ENCODE measurements around the gene TPT1.

Gene TPT1

DNA sequence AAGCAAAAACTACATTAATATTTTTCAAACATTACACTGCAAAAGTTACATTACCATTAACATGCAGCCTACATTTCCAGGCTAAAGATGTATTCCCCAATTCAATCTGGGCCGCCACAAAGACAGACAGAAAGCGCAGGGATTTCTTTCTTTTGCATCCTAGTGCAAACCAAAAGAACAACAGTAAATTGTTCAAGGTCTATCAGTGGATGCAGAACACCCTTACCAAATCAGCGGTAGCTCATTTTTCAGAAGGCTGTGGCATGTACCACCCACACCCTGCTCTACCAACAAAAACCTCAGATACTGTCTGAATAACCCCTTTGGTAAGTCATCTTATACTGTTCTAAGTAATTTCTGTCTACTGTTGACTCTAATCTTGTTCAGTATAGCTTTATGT, 3.6 kb downstream of the TPT1 start:
- no peak for ATAC-seq (replicated peaks)
- H3K4me1 Mint-ChIP-seq (ENCODE audit: low read depth in 2 of 2) = peaks cover 61 to 81% of the 10 kb centered on the region in 2 donors

GRCh38 chr13:45336025-45336800, 4.8 kb downstream of the TPT1 start:
- peak overlapping the region; percentile 24 to 83 for H3K27ac Mint-ChIP-seq
- DNase-seq (no peak), ATAC-seq (replicated peaks) (no peak)
- H3K27me3 Mint-ChIP-seq = no peaks in the 10 kb centered on the region
- H3K36me3 Mint-ChIP-seq (ENCODE audit: insufficient read depth) = peaks cover 73% of the 10 kb centered on the region
- H3K9me3 Mint-ChIP-seq = no peaks in the 10 kb centered on the region
- H3K4me3 Mint-ChIP-seq = peak overlapping the region; percentile 0 to 40
- peaks cover 61 to 78% of the 10 kb centered on the region in 2 donors for H3K4me1 Mint-ChIP-seq (ENCODE audit: low read depth in 2 of 2)

More for the DNA sequence above, 3.6 kb downstream of the TPT1 start:
- no peaks in the 10 kb centered on the region for H3K27me3 Mint-ChIP-seq
- H3K27ac Mint-ChIP-seq = peak overlapping the region; percentile 24 to 83
- H3K4me3 Mint-ChIP-seq = peak overlapping the region; percentile 96 to 97
- no peak for DNase-seq
- peaks cover 72% of the 10 kb centered on the region for H3K36me3 Mint-ChIP-seq (ENCODE audit: insufficient read depth)
- no peaks in the 10 kb centered on the region for H3K9me3 Mint-ChIP-seq

DNA sequence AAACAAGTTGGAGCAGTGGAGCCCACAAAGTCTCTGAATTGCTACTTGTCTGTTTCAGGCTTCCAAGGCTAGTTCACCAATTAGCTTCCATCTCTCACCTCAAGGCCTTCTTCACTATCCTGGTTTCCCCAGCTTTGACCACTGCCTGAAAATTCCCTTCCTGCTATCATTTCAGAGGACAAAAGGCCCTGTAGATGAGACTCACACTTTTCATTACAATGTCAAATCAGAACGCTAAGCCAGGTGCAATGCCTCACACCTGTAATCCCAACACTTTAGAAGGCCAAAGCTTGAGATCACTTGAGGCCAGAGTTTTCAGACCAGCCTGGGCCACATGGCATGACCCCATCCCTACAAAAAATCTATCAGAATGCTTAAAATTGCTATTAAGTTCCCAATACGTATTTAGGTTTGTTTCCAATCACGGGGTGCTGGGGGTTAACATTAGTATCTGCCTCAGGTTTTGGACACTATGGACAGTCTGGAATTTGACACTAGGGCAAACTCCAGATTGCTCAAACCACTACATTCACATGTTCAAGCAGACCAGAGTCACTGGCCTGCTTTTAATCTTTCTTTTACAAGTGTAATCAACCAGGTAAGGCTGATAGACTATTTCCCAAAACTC, 5.5 kb downstream of the TPT1 start:
- peak overlapping the region; percentile 77 to 83 for H3K27ac Mint-ChIP-seq
- no peaks in the 10 kb centered on the region for H3K9me3 Mint-ChIP-seq
- no peak for ATAC-seq (replicated peaks)
- no peak for DNase-seq
- peaks cover 61 to 78% of the 10 kb centered on the region in 2 donors for H3K4me1 Mint-ChIP-seq (ENCODE audit: low read depth in 2 of 2)
- peaks cover 66% of the 10 kb centered on the region for H3K36me3 Mint-ChIP-seq (ENCODE audit: insufficient read depth)
- H3K4me3 Mint-ChIP-seq = peak overlapping the region; percentile 40 to 58
- no peaks in the 10 kb centered on the region for H3K27me3 Mint-ChIP-seq

DNA sequence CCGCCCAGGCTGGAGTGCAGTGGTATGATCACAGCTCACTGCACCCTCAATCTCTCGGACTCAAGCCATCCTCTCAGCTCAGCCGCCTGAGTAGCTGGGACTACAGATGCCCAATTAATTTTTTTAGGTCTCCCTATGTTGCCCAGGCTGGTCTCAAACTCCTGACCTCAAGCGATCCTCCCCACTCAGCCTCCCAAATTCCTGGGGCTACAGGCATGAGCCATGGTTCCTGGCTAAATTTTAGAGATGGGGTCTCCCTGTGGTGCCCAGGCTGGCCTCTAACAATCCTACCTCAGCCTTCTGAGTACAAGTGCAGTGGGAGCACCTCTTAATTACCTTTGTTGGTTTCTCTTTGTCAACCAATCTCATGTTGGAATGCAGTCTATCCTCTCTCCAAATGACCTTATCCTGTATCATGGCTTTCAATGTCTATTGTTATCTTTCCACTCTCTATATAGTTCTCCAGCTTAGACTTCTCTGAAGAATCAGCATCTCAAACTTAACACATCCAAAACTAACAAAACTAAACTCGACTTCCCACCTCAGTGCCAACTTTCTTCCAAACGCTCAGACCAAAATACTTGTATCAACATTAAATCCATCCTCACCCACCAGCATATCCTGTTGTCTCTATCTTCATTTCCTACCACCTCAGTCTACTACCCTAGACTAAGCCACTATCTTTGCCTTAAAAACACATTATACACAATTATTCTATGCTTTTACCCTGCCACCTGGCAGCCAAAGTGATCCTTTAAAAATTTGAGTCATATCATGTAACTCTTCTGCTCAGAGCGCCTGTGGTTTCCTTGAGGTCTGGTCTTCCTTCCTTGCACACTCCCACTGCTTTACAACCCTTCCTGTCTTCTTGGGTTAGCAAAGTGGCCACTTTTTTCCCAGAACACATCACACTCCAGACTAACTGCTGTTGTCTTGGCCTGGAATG, 6.7 kb downstream of the TPT1 start:
- Mint-ChIP-seq H3K4me1 (ENCODE audit: low read depth in 2 of 2) (peaks cover 64 to 68% of the 10 kb centered on the region in 2 donors), H3K36me3 (ENCODE audit: insufficient read depth) (peaks cover 57% of the 10 kb centered on the region), H3K27ac (peak overlapping the region; percentile 3 to 77), H3K4me3 (peak overlapping the region; percentile 35 to 62), H3K9me3 (no peaks in the 10 kb centered on the region), H3K27me3 (no peaks in the 10 kb centered on the region)
- DNase-seq (peak in 2 of 3 experiments; percentile 23 to 25), ATAC-seq (replicated peaks) (peak; percentile 78)

- Mint-ChIP-seq H3K9me3 (no peaks in the 10 kb centered on the region), H3K27ac (peak overlapping the region; percentile 3 to 77), H3K27me3 (no peaks in the 10 kb centered on the region), H3K4me3 (peak overlapping the region; percentile 35 to 62), H3K36me3 (ENCODE audit: insufficient read depth) (peaks cover 48% of the 10 kb centered on the region), H3K4me1 (ENCODE audit: low read depth in 2 of 2) (peaks cover 57 to 60% of the 10 kb centered on the region in 2 donors)
- DNase-seq (no peak), ATAC-seq (replicated peaks) (no peak)
These were observed 7.6 kb downstream of the TPT1 start for GRCh38 chr13:45333251-45333976.

DNA sequence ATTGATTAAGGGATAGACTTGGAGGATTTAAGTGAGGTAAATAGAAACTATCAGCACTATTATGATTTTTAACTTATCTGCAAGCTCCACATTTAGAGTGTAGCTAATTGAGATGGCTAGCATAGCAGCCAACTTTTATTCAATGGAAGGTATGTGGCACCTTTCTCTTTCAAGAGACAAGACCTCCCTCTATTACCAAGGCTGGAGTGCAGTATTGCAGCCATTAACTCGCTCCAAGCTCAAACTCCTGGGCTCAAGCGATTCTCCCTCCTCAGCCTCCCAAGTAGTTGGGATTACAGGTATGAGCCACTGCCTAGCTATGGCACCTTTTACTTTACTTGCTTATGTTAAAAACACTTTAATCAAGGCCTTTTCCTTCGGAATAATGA, 8.2 kb downstream of the TPT1 start:
- H3K4me1 Mint-ChIP-seq (ENCODE audit: low read depth in 2 of 2) = peaks cover 56 to 57% of the 10 kb centered on the region in 2 donors
- H3K27me3 Mint-ChIP-seq = no peaks in the 10 kb centered on the region
- no peak for DNase-seq
- peaks cover 47% of the 10 kb centered on the region for H3K36me3 Mint-ChIP-seq (ENCODE audit: insufficient read depth)
- H3K27ac Mint-ChIP-seq = peak overlapping the region; percentile 55 to 77
- no peaks in the 10 kb centered on the region for H3K9me3 Mint-ChIP-seq
- no peak for ATAC-seq (replicated peaks)
- no peak overlapping the region for H3K4me3 Mint-ChIP-seq

DNA sequence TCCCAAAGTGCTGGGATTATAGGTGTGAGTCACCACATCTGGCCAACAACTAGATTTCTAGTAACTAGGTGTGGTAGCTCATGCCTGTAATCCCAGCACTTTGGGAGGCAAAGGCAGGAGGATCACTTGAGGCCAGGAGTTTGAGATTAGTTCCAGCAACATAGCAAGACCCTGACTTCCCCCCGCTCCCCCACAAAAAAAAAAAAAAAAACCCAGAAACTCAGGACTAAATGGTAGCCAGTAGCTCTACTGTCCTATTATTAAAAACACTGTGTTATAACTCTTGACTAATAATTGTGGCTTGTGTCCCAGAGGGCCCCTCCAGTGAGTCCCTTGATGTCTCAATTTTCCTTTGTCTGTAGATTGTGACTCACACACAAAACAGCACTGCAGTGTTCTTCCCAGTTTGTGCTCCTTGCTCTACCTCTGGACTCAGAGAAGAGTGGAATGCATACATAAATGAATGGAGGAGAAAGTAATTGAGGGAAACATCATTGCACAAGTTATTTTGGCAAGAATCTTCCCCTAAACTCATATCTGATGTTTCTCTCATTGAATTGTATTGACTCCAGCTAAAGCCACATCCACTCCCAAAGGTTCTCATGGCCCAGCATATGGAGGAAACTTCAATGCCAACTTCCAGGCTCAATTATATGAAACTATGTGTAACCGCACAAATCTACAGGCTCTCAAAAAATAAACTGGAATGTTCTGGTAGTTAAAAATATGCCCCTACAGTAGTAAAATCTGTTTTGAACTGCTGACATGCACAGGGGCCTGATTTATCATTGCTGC, 8.8 kb downstream of the TPT1 start:
- Mint-ChIP-seq H3K9me3 (no peaks in the 10 kb centered on the region), H3K4me1 (ENCODE audit: low read depth in 2 of 2) (peaks cover 57 to 58% of the 10 kb centered on the region in 2 donors)
- no peak for ATAC-seq (replicated peaks)

DNA sequence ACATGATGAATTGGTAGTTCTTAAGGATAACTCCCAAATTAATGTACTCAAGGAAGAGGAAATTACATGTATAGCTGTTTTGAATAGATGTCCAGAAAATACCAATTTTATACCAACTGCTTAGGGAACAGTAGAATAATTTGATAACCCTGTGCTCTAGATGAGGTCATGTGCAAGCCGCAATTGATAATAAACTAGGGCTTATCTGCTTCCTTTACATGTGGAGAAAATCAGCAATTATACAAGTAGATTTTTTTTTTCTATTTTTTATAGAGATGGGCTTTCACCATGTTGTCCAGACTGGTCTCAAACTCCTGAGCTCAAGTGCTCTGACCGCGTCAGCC, 9.3 kb downstream of the TPT1 start:
- Mint-ChIP-seq H3K4me1 (ENCODE audit: low read depth in 2 of 2) (peaks cover 55 to 57% of the 10 kb centered on the region in 2 donors), H3K9me3 (no peaks in the 10 kb centered on the region), H3K36me3 (ENCODE audit: insufficient read depth) (peaks cover 35% of the 10 kb centered on the region), H3K27ac (peak overlapping the region in 1 of 2 donors; percentile 69), H3K27me3 (no peaks in the 10 kb centered on the region), H3K4me3 (no peak overlapping the region)
- DNase-seq = no peak
- ATAC-seq (replicated peaks) = no peak

More for the DNA sequence above, 8.8 kb downstream of the TPT1 start:
- Mint-ChIP-seq H3K4me3 (no peak overlapping the region), H3K27ac (peak overlapping the region; percentile 55 to 69), H3K36me3 (ENCODE audit: insufficient read depth) (peaks cover 41% of the 10 kb centered on the region), H3K27me3 (no peaks in the 10 kb centered on the region)
- no peak for DNase-seq

- no peaks in the 10 kb centered on the region for H3K27me3 Mint-ChIP-seq
- ATAC-seq (replicated peaks) (no peak), DNase-seq (no peak)
- peaks cover 50 to 52% of the 10 kb centered on the region in 2 donors for H3K4me1 Mint-ChIP-seq (ENCODE audit: low read depth in 2 of 2)
- peak overlapping the region in 1 of 2 donors; percentile 69 for H3K27ac Mint-ChIP-seq
- H3K9me3 Mint-ChIP-seq = no peaks in the 10 kb centered on the region
- H3K4me3 Mint-ChIP-seq = peak overlapping the region in 1 of 2 donors; percentile 7
- H3K36me3 Mint-ChIP-seq (ENCODE audit: insufficient read depth) = peaks cover 30% of the 10 kb centered on the region
These were observed 9.8 kb downstream of the TPT1 start for GRCh38 chr13:45331123-45331619.

DNA sequence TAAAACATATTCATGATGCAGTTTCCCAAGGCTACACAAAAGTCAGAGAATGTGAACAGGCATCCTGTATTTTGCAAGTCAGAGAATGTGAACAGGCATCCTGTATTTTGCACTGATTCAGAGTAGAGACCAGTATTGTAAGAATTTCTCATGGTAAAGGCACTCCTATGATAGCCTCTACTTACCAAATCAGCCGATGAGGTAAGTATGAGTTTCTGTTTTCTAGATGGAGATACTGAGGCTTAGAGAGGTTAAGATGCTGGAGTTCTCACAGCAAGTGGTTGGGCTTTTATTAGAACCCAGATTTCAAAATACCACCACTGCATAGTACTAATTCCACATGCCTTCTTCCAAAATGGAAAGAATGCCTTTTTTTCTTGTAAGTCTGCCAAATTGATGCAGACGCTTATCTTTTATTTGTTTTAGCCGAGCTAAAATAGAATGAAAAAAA, 12.3 kb downstream of the TPT1 start:
- H3K27ac Mint-ChIP-seq = peak overlapping the region; percentile 70 to 71
- H3K36me3 Mint-ChIP-seq (ENCODE audit: insufficient read depth) = peaks cover 12% of the 10 kb centered on the region
- peak overlapping the region in 1 of 2 donors; percentile 44 for H3K4me3 Mint-ChIP-seq
- no peak for ATAC-seq (replicated peaks)
- no peak for DNase-seq
- H3K9me3 Mint-ChIP-seq = no peaks in the 10 kb centered on the region
- H3K27me3 Mint-ChIP-seq = no peaks in the 10 kb centered on the region
- H3K4me1 Mint-ChIP-seq (ENCODE audit: low read depth in 2 of 2) = peaks cover 28 to 29% of the 10 kb centered on the region in 2 donors

DNA sequence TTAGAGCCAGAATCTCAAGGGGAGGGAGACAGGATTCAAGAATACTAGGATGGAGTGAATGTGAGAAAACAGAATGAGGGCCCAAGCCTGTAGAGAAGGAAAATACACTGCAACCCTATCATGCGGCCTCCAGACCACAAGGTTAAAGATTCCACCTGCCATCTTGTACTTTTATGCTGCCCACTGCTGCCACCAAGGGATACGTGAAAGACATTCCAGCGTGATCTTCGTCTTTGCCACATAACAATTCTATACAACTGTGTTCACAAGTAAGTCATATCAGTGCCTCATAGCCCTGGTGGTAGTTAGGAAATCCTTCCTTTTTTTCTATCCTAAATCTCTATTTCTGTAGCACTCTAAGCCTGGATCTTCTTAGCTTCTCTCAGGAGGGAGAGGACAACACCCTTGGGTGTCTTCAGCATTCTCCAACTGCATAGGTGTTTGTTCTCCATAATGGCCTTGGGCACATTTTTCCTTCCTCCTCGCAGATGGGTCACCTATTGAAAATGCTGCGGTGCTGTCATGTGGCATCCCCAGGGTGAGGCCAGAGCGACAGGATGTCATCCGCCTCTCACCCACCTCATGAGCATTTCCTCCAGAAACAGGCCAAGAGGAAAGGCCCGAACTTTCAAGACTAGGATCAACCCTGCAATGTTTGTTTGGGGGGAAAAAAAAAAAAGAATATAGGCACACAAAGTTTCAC, 13.6 kb downstream of the TPT1 start:
- Mint-ChIP-seq H3K4me1 (ENCODE audit: low read depth in 2 of 2) (peaks cover 16 to 20% of the 10 kb centered on the region in 2 donors), H3K27me3 (no peaks in the 10 kb centered on the region), H3K27ac (peak overlapping the region in 1 of 2 donors; percentile 70), H3K9me3 (no peaks in the 10 kb centered on the region), H3K36me3 (ENCODE audit: insufficient read depth) (peaks cover 12% of the 10 kb centered on the region), H3K4me3 (peak overlapping the region in 1 of 2 donors; percentile 6)
- DNase-seq (no peak), ATAC-seq (replicated peaks) (peak; percentile 53)

Data from effector memory CD8-positive, alpha-beta T cell (primary cell).